Measurements from ENCODE around the gene DPYD.

The DPYD gene

GRCh38 chr1:97073169-97073568 is 847.7 kb downstream of the DPYD start:
- H3K27ac ChIP-seq, result no peak overlapping the region
- no peak for TF ChIP-seq ZFX (IDR thresholded peaks at IDR 0.05)

DNA sequence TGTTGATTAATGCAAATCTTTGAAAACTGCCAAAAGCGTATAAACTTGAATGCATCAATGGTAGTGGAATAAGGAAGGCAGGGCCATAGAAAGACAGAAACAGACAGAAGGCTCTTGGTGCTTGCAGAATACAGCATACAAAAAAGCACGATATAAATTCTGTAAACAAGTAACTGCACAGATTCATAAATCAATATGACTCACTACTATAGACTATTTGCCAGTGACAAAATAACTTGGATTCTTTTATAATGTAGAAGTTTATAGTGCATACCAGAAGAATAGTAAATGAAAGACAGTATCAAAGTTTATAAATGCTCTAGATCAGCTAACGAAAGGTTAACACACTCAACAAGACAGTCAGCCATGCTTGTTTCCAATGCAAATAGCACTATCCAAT is 849.7 kb downstream of the DPYD start:
- no peak for TF ChIP-seq ZFX (IDR thresholded peaks at IDR 0.05)
- TF ChIP-seq CTCF (conservative IDR thresholded peaks at IDR 0.05), result no peak
- no peak overlapping the region for H3K27ac ChIP-seq

GRCh38 chr1:97070376-97070775 is 850.5 kb downstream of the DPYD start:
- no peak overlapping the region for H3K27ac ChIP-seq
- TF ChIP-seq ZFX (IDR thresholded peaks at IDR 0.05) (no peak), CTCF (conservative IDR thresholded peaks at IDR 0.05) (no peak)

DNA sequence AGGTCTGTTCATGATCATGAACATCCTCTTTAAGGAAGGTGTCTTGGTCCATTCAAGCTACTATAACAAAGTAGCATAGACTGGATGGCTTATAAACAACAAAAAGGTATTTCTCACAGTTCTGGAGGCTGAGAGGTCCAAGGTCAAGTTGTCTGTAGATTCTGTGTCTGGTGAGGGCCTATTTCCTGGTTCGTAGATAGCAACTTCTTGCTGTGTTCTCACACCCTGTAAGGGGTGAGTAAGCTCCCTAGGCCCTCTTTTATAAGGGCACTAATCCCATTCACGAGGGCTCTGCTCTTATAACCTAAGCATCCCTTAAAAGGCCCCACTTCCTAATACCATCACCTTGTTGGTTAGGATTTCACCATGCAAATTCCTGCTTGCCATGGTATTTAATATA is 851.5 kb downstream of the DPYD start:
- TF ChIP-seq ZFX (IDR thresholded peaks at IDR 0.05) (no peak), CTCF (conservative IDR thresholded peaks at IDR 0.05) (no peak)
- no peak overlapping the region for H3K27ac ChIP-seq

GRCh38 chr1:97066860-97067259 is 854.0 kb downstream of the DPYD start:
- TF ChIP-seq CTCF (conservative IDR thresholded peaks at IDR 0.05), result no peak
- TF ChIP-seq ZFX (IDR thresholded peaks at IDR 0.05), result no peak
- no peak overlapping the region for H3K27ac ChIP-seq

- TF ChIP-seq CTCF (conservative IDR thresholded peaks at IDR 0.05), result no peak
- TF ChIP-seq ZFX (IDR thresholded peaks at IDR 0.05), result no peak
- H3K27ac ChIP-seq, result no peak overlapping the region
These were observed 857.3 kb downstream of the DPYD start for GRCh38 chr1:97063532-97063931.

DNA sequence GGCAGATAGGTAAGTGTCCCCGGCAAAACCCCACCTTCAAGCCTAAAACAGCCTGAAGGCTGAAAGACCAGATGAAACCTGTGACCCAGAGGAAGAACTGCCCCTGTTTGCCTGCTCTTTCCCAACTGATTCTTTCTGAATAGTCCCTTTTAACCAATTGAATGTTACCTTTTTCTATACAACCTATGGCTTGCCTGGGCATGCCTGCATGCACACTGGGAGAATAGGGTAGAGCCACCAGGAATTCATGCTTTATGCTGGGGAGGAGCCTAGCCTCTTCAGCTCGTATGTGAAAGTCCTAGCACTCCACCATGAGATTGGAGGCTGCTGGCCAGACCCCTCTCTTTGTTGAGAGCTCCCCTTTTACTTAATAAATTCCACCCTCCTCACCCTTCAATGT is 859.2 kb downstream of the DPYD start:
- no peak overlapping the region for H3K27ac ChIP-seq
- TF ChIP-seq ZFX (IDR thresholded peaks at IDR 0.05), result no peak

- H3K27ac ChIP-seq, result no peak overlapping the region
- TF ChIP-seq CTCF (conservative IDR thresholded peaks at IDR 0.05), result no peak
- no peak for TF ChIP-seq ZFX (IDR thresholded peaks at IDR 0.05)
These were observed 864.4 kb downstream of the DPYD start for GRCh38 chr1:97056386-97056785.

GRCh38 chr1:97053268-97053667 is 867.6 kb downstream of the DPYD start:
- no peak overlapping the region for H3K27ac ChIP-seq
- no peak for TF ChIP-seq CTCF (conservative IDR thresholded peaks at IDR 0.05)
- no peak for TF ChIP-seq ZFX (IDR thresholded peaks at IDR 0.05)

Data from C4-2B (cell line).